Measurements from ENCODE around the gene PAMR1. TPM values are rescaled to one million over a fixed set of nuclear protein-coding genes. Genes with fewer than 3 reads are reported as not detected.

Gene PAMR1
- total and polyA plus RNA-seq, 2 of the 8 experiments (the other 6 are each of a cell fraction or from before 2014, with no cell fraction given) = 3.0 to 6.9 TPM

DNA sequence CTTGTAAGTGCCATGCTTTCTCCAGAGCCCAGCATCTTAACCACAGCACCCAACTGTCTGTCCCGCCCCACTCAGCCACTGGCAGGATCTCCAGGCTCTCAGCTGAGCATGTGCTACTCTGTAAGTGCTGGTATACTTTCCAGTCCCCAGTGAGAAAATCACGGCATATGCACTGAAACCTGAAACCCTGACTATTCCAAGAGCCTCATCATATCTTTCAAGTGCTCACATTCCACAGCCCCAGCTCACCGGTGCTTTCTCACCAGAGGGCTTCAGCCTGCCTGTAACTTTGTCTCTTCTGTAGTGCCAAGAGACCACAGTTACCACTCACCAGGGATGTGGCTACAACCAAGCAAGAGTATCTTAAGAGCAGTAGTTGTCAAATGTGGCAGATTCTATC is 24.4 kb upstream of the PAMR1 start (continued):
- TF ChIP-seq BRCA1 (IDR thresholded peaks at IDR 0.05; ENCODE audit: low read depth, low read length) (no peak), ASH2L (IDR thresholded peaks at IDR 0.05; ENCODE audit: low read length) (no peak), SIX5 (IDR thresholded peaks at IDR 0.05; ENCODE audit: low read depth, low read length) (no peak), CBX5 (IDR thresholded peaks at IDR 0.05; ENCODE audit: low read depth, low read length) (no peak)

Data from H1 (cell line).